Transverse colon (tissue), 4 donors: ENCODE results near the gene COMMD9. TPM values are rescaled to one million over a fixed set of nuclear protein-coding genes. Genes with fewer than 3 reads are reported as not detected.

Experiments used
- DNase-seq: peaks from one replicate; pipeline ENCODE4 v3.0.0-alpha.2; 2019
- H3K27ac ChIP-seq, 4 donors: fragments of 200-600 bp; sonication (generic); 2 replicates each; pipeline ENCODE4 v1.5.1; 2016 to 2018; ENCODE audit warnings: inconsistent platforms in 4 of 4
- H3K27me3 ChIP-seq: fragments of 200-600 bp; sonication (generic); 2 replicates; pipeline ENCODE4 v1.5.1; 2017; ENCODE audit warnings: inconsistent platforms
- H3K36me3 ChIP-seq, 4 donors: fragments of 200-600 bp; sonication (generic); 2 replicates each; pipeline ENCODE4 v1.5.1; 2017 to 2019; ENCODE audit warnings: inconsistent platforms in 4 of 4
- H3K4me1 ChIP-seq, 4 donors: fragments of 200-600 bp; sonication (generic); 2 replicates each; pipeline ENCODE4 v1.5.1; 2017 to 2020; ENCODE audit warnings: inconsistent platforms in 4 of 4
- H3K4me3 ChIP-seq, 4 donors: fragments of 200-600 bp; sonication (generic); 1 replicate in 1 of 4; 2 replicates in 3 of 4; pipeline versions ENCODE4 v1.5.1 to v1.6.1; 2017 to 2019; ENCODE audit warnings: inconsistent platforms in 4 of 4
- H3K9me3 ChIP-seq, 2 donors: fragments of 200-600 bp; sonication (generic); 2 replicates each; pipeline ENCODE4 v1.5.1; 2017 to 2019; ENCODE audit warnings: inconsistent platforms in 2 of 2
- EP300 ChIP-seq: sonication (generic); formaldehyde crosslinking; IDR thresholded peaks from one replicate; pipeline ENCODE4 v1.6.1; 2017; ENCODE audit warnings: antibody characterized with exemption, low read depth
- POLR2A ChIP-seq: fragments of 450-650 bp; IDR thresholded peaks from one replicate; pipeline ENCODE4 v1.6.1; 2016; ENCODE audit warnings: antibody characterized with exemption, mild to moderate bottlenecking, moderate library complexity
- POLR2AphosphoS5 ChIP-seq, 3 donors: sonication (generic); formaldehyde crosslinking; IDR thresholded peaks; one replicate each; pipeline ENCODE4 v1.6.1; 2016; ENCODE audit warnings: antibody characterized with exemption in 3 of 3
- WGBS, 2 donors: methylation state at CpG; one replicate each; pipeline ENCODE4 v1.1.5; 2018; ENCODE audit warnings: low coverage in 1 of 2; 5-methylcytosine and 5-hydroxymethylcytosine counted together
- in situ Hi-C, 4 donors: fragments of 200-750 bp; cut with MboI; loops; one replicate each; pipeline versions ENCODE4 v1.15.0 to v1.15.1; 2017; ENCODE audit warnings: low sequenced_read_pairs in 3 of 4, low pct_ligation_motif_present in 1 of 4, low pct_unique_long_range_greater_than_20kb in 1 of 4
- intact Hi-C: fragments of 100-400 bp; cut with DNase I; formaldehyde crosslinking; loops from one replicate; pipeline ENCODE4 v1.15.1; 2023; ENCODE audit warnings: low total_unique reads
- total RNA-seq, 4 donors: library from RNA; depleted of rRNA; stranded (reverse); fragments of >200 nt; gene quantifications; one replicate each; pipeline ENCODE4 v1.1.0, GENCODE V29; 2016
- TF ChIP-seq, protein P1 (sequence below), 5 experiments: fragments of 200-600 bp in 3 of 5; fragments of 450-650 bp in 2 of 5; sonication (generic) in 3 of 5; IDR thresholded peaks; 1 replicate in 2 of 5; 2 replicates in 3 of 5; pipeline ENCODE4 v1.5.1; 2016 to 2017; ENCODE audit warnings: antibody characterized with exemption in 5 of 5, inconsistent platforms in 3 of 5, mild to moderate bottlenecking in 2 of 5, moderate library complexity in 1 of 5

COMMD9 gene
- total RNA-seq, 4 donors from 2014 or later: 22.4 to 46.2 (median 33.9) TPM

DNA sequence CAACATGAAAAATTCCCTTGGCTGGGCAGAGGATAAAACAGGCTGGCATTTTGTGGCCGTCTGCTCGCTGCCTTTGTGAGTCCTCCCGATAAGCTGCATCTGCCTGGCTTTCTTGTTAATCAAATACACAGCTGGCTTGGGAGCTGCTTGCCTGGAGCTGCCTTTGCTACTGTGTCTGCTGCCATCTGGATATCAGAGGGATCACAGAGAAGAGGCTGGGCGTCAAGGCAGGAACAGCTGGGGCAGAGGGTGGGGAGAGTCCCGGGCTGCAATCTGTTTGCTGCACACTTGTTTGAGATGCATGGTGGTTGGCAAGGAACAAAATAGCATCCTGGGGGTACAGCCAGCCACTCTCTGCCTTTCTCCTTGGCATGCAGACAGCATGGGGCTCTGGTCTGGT lies 36.0 kb downstream of the COMMD9 start:
- Histone ChIP-seq H3K9me3 (no peaks in the 10 kb centered on the region), H3K4me3 (no peak overlapping the region), H3K27me3 (peaks cover 28% of the 10 kb centered on the region), H3K27ac (no peak overlapping the region), H3K36me3 (no peaks in the 10 kb centered on the region), H3K4me1 (no peaks in the 10 kb centered on the region)
- no peak for TF ChIP-seq EP300
- TF ChIP-seq, protein P1, sequence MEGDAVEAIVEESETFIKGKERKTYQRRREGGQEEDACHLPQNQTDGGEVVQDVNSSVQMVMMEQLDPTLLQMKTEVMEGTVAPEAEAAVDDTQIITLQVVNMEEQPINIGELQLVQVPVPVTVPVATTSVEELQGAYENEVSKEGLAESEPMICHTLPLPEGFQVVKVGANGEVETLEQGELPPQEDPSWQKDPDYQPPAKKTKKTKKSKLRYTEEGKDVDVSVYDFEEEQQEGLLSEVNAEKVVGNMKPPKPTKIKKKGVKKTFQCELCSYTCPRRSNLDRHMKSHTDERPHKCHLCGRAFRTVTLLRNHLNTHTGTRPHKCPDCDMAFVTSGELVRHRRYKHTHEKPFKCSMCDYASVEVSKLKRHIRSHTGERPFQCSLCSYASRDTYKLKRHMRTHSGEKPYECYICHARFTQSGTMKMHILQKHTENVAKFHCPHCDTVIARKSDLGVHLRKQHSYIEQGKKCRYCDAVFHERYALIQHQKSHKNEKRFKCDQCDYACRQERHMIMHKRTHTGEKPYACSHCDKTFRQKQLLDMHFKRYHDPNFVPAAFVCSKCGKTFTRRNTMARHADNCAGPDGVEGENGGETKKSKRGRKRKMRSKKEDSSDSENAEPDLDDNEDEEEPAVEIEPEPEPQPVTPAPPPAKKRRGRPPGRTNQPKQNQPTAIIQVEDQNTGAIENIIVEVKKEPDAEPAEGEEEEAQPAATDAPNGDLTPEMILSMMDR (IDR thresholded peaks at IDR 0.05): no peak
- TF ChIP-seq POLR2AphosphoS5 (IDR thresholded peaks at IDR 0.05): no peak
- TF ChIP-seq POLR2A: no peak
- WGBS, 2 donors: 46 to 53% methylated on average over 3 to 5 of the region's 5 CpGs
- no peak for DNase-seq
- intact Hi-C loops (no loop called here), in situ Hi-C loops (loop anchor here in 3 of 4 donors (25.0 kb wide), 3 partner anchors 216 to 641 kb away; partner anchors contain the start of gene FJX1 (in 1 of the 3))

DNA sequence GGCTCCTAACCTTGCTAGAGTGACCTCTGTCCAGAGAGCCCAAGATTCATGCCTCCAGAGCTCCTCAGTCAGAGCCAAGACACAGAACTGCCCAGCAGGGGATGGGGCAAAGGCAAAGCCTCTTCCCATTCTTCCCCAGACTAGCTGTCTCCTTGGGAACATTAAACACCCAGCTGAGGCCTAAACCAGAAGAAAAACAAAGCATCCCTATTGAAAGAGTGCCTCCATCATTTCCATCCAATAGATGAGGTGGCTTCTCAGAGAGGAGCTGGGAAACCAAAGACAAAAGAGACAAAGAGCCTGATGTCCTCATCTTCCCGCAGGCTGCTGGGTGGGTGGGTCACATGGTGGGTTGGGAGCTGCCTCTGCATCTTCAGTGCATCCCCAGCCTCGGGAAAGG lies 37.4 kb downstream of the COMMD9 start:
- WGBS, 2 donors: 71% methylated on average over 2 of the region's 2 CpGs; no CpG with 5 or more reads in 1 of the 2 donors
- TF ChIP-seq, protein P1 (IDR thresholded peaks at IDR 0.05): no peak
- TF ChIP-seq POLR2AphosphoS5 (IDR thresholded peaks at IDR 0.05) (no peak), EP300 (no peak), POLR2A (no peak)
- intact Hi-C loops: no loop called here
- in situ Hi-C loops: loop anchor here in 3 of 4 donors (25.0 kb wide), 3 partner anchors 215 to 640 kb away; partner anchors contain the start of gene FJX1 (in 1 of the 3)
- Histone ChIP-seq H3K4me1 (no peaks in the 10 kb centered on the region), H3K27me3 (peaks cover 30% of the 10 kb centered on the region), H3K9me3 (no peaks in the 10 kb centered on the region), H3K4me3 (no peak overlapping the region), H3K27ac (no peak overlapping the region), H3K36me3 (no peaks in the 10 kb centered on the region)
- DNase-seq: no peak

DNA sequence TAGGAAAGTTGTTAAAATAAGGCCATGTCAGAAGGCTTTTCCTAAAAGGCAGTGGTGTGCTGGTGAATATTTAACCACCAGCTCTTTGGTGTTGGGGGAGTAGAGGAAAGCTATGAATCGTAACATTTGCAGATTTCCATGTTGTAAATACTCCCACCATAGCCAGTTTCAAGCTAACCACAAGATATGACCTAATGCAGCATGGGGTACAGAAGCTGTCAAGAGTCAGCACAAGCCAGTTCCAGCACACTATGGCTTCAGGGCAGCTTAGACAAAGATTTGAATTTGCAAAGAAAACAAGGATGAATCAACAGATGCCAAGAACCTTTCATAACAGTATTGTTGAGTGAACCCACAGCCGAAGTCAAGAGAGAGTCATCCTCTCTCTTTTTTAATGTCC lies 40.0 kb downstream of the COMMD9 start:
- WGBS, 2 donors: 45 to 64% methylated on average over 2 of the region's 2 CpGs
- no peaks in the 10 kb centered on the region for H3K36me3 ChIP-seq
- H3K9me3 ChIP-seq: no peaks in the 10 kb centered on the region
- no peaks in the 10 kb centered on the region for H3K4me1 ChIP-seq
- intact Hi-C loops (no loop called here), in situ Hi-C loops (no loop called here)
- no peak overlapping the region for H3K4me3 ChIP-seq
- peaks cover 25% of the 10 kb centered on the region for H3K27me3 ChIP-seq
- H3K27ac ChIP-seq: no peak overlapping the region
- TF ChIP-seq POLR2A (no peak), POLR2AphosphoS5 (IDR thresholded peaks at IDR 0.05) (no peak), EP300 (no peak)
- TF ChIP-seq, protein P1 (IDR thresholded peaks at IDR 0.05): no peak
- no peak for DNase-seq

DNA sequence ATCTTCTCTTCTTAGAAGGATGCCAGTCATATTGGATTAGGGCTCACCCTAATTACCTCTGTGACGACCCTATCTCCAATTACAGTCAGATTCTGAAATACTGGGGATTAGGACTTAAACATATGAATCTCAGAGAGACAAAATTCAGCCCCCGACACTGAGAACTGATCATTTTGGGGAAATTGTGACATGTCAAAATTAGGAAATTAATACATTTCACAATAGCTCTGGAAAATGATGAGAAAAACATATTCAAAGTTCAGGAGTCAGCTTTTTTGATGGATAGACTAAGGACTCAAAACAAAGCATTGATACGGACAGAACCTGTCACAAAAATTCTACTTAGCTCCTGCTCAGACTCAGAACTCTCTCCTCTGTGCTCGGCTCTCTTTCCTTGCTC lies 40.8 kb downstream of the COMMD9 start:
- TF ChIP-seq, protein P1 (IDR thresholded peaks at IDR 0.05): no peak
- TF ChIP-seq EP300 (no peak), POLR2A (no peak)
- Histone ChIP-seq H3K4me3 (no peak overlapping the region), H3K27me3 (peaks cover 25% of the 10 kb centered on the region), H3K27ac (no peak overlapping the region), H3K4me1 (no peaks in the 10 kb centered on the region), H3K9me3 (no peaks in the 10 kb centered on the region), H3K36me3 (no peaks in the 10 kb centered on the region)
- 72 to 82% methylated on average over 3 to 4 of the region's 4 CpGs for WGBS, 2 donors
- in situ Hi-C loops (no loop called here), intact Hi-C loops (no loop called here)
- no peak for DNase-seq
